Chondrocyte (in vitro differentiated cells): Measurements from ENCODE around the gene KLHL6. TPM values are rescaled to one million over a fixed set of nuclear protein-coding genes. Genes with fewer than 3 reads are reported as not detected.

Source experiments
- DNase-seq: peaks from one replicate; pipeline ENCODE4 v3.0.0; 2021; ENCODE audit warnings: mixed read lengths, low spot score
- H3K27ac Mint-ChIP-seq: one replicate; pipeline ENCODE4 v1.8.0; 2021; ENCODE audit warnings: mild to moderate bottlenecking, moderate library complexity, mixed read lengths; ENCODE audit not compliant: unreplicated experiment
- H3K27me3 Mint-ChIP-seq: 2 replicates; pipeline ENCODE4 v1.8.0; 2021; ENCODE audit warnings: low read depth, mixed read lengths
- H3K36me3 Mint-ChIP-seq: 2 replicates; pipeline ENCODE4 v1.8.0; 2021; ENCODE audit warnings: low read depth, mixed read lengths
- H3K4me1 Mint-ChIP-seq: 2 replicates; pipeline ENCODE4 v1.8.0; 2021; ENCODE audit warnings: low read depth, mild to moderate bottlenecking, mixed read lengths
- H3K4me3 Mint-ChIP-seq: one replicate; pipeline ENCODE4 v1.8.0; 2021; ENCODE audit warnings: mild to moderate bottlenecking, moderate library complexity, mixed read lengths; ENCODE audit not compliant: unreplicated experiment
- H3K9me3 Mint-ChIP-seq: 2 replicates; pipeline ENCODE4 v1.8.0; 2021; ENCODE audit warnings: low read depth, mixed read lengths
- CTCF ChIP-seq: fragments of 200-600 bp; sonication (generic); IDR thresholded peaks from 2 replicates; pipeline ENCODE4 v1.5.0; 2021; ENCODE audit warnings: antibody characterized with exemption, mild to moderate bottlenecking, moderate library complexity
- total RNA-seq: library from RNA; stranded (reverse); gene quantifications from 3 replicates; pipeline ENCODE4 v1.2.1, GENCODE V29; 2021

The KLHL6 gene
- total RNA-seq, 1 donor from 2014 or later, result not detected

GRCh38 chr3:183437666-183438564 is 117.6 kb downstream of the KLHL6 start:
- TF ChIP-seq CTCF, result no peak
- Mint-ChIP-seq H3K4me3 (no peak overlapping the region), H3K4me1 (no peaks in the 10 kb centered on the region), H3K36me3 (no peaks in the 10 kb centered on the region), H3K9me3 (peaks cover 18% of the 10 kb centered on the region), H3K27me3 (peaks cover 19% of the 10 kb centered on the region), H3K27ac (no peak overlapping the region)
- no peak for DNase-seq

Other genes with a start within 250 kb of the KLHL6 start
- 1.6 to 2.6 TPM (median 2.1 TPM) in 3 replicates for gene MCF2L2, start 127.1 kb downstream of the KLHL6 start, total RNA-seq
- 44.9 to 55.7 TPM (median 54.8 TPM) in 3 replicates for gene KLHL24, start 79.9 kb upstream of the KLHL6 start, total RNA-seq
- 36.3 to 40.9 TPM (median 38.2 TPM) in 3 replicates for gene YEATS2, start 142.1 kb upstream of the KLHL6 start, total RNA-seq